H1 (cell line): ENCODE measurements around the gene PRDX5.
A peak's percentile ranks its signal among the peaks of the same experiment; 100 is the strongest.

Experiments
- BCL11A ChIP-seq, 2 experiments: IDR thresholded peaks; one replicate each; pipeline ENCODE4 v1.6.1; 2011; ENCODE audit warnings: low read depth in 2 of 2, low read length in 2 of 2, mild to moderate bottlenecking in 2 of 2
- CEBPB ChIP-seq: IDR thresholded peaks from 2 replicates; pipeline ENCODE4 v1.6.1; 2012; ENCODE audit warnings: low read depth, low read length
- CTCF ChIP-seq, 3 experiments: IDR thresholded peaks; 1 replicate in 2 of 3; 2 replicates in 1 of 3; pipeline versions ENCODE4 v1.5.1 to v1.6.1; 2011; ENCODE audit warnings: low read length in 3 of 3, mild to moderate bottlenecking in 3 of 3, inconsistent platforms in 2 of 3, low read depth in 1 of 3, moderate library complexity in 1 of 3; ENCODE audit not compliant: insufficient read depth in 1 of 3; ENCODE audit errors: control extremely low read depth in 1 of 3
- EP300 ChIP-seq, 2 experiments: IDR thresholded peaks; 1 replicate in 1 of 2; 2 replicates in 1 of 2; pipeline ENCODE4 v1.6.1; 2011 to 2012; ENCODE audit warnings: low read depth in 2 of 2, low read length in 2 of 2, mild to moderate bottlenecking in 2 of 2, borderline replicate concordance in 1 of 2, inconsistent platforms in 1 of 2, moderate library complexity in 1 of 2
- EZH2 ChIP-seq: fragments of 200-600 bp; sonication (generic); IDR thresholded peaks from 2 replicates; pipeline ENCODE4 v1.7.1; 2012; ENCODE audit warnings: low read depth, mild to moderate bottlenecking, moderate library complexity, low read length, inconsistent platforms; ENCODE audit not compliant: severe bottlenecking
- FOSL1 ChIP-seq: IDR thresholded peaks from 2 replicates; pipeline ENCODE4 v1.6.1; 2011; ENCODE audit warnings: mild to moderate bottlenecking, low read depth, low read length, moderate library complexity; ENCODE audit not compliant: insufficient read depth
- JUN ChIP-seq: IDR thresholded peaks from 2 replicates; pipeline ENCODE4 v1.6.1; 2011; ENCODE audit warnings: low read depth, mild to moderate bottlenecking, improper control_type of control experiment, low read length
- POLR2A ChIP-seq, 2 experiments: IDR thresholded peaks; 1 replicate in 1 of 2; 2 replicates in 1 of 2; pipeline ENCODE4 v1.6.1; 2011; ENCODE audit warnings: low read depth in 2 of 2, low read length in 2 of 2, mild to moderate bottlenecking in 2 of 2; ENCODE audit errors: control extremely low read depth in 1 of 2
- POLR2AphosphoS5 ChIP-seq: IDR thresholded peaks from 2 replicates; pipeline ENCODE4 v1.6.1; 2011; ENCODE audit warnings: low read depth, low read length
- SIX5 ChIP-seq: IDR thresholded peaks from 2 replicates; pipeline ENCODE4 v1.6.1; 2011; ENCODE audit warnings: mild to moderate bottlenecking, low read depth, low read length

GRCh38 chr11:64291752-64292459, 26.0 kb upstream of the PRDX5 start:
- no peak for TF ChIP-seq CTCF (IDR thresholded peaks at IDR 0.05; ENCODE audit: control extremely low read depth in 1 of 3, insufficient read depth in 1 of 3, low read depth in 1 of 3, low read length in 3 of 3)
- TF ChIP-seq EZH2 = peak; percentile 86
- no peak for TF ChIP-seq FOSL1
- TF ChIP-seq BCL11A (IDR thresholded peaks at IDR 0.05; ENCODE audit: low read depth in 2 of 2, low read length in 2 of 2) = no peak
- TF ChIP-seq POLR2A (IDR thresholded peaks at IDR 0.05; ENCODE audit: control extremely low read depth in 1 of 2, low read depth in 2 of 2, low read length in 2 of 2) = no peak
- no peak for TF ChIP-seq CEBPB
- no peak for TF ChIP-seq SIX5
- TF ChIP-seq JUN = no peak
- TF ChIP-seq EP300 (IDR thresholded peaks at IDR 0.05; ENCODE audit: borderline replicate concordance in 1 of 2, low read depth in 2 of 2, low read length in 2 of 2) = no peak
- no peak for TF ChIP-seq POLR2AphosphoS5
